SK-N-MC (cell line): ENCODE data around the gene SDR42E2.
"Not testable (repeated sequence)": the region's sequence is repeated elsewhere in the genome, so short reads cannot be mapped to it uniquely, and the experiment has no call there.

ENCODE experiments used
- EZH2 ChIP-seq: fragments of 200-600 bp; sonication (generic); IDR thresholded peaks from one replicate; pipeline ENCODE4 v1.6.1; 2017; ENCODE audit warnings: antibody characterized with exemption
- POLR2AphosphoS5 ChIP-seq: IDR thresholded peaks from 2 replicates; pipeline ENCODE4 v1.6.1; 2012; ENCODE audit warnings: mild to moderate bottlenecking, low read depth, low read length, borderline replicate concordance

GRCh38 chr16:22172642-22173041 lies 10.3 kb downstream of the SDR42E2 start:
- TF ChIP-seq POLR2AphosphoS5, EZH2: not testable (repeated sequence)
